Measurements from ENCODE around the gene KCNMA1. TPM values are rescaled to one million over a fixed set of nuclear protein-coding genes. Genes with fewer than 3 reads are reported as not detected.

The KCNMA1 gene
- total RNA-seq, 4 donors from 2014 or later, result 146 to 300 (median 265) TPM

DNA sequence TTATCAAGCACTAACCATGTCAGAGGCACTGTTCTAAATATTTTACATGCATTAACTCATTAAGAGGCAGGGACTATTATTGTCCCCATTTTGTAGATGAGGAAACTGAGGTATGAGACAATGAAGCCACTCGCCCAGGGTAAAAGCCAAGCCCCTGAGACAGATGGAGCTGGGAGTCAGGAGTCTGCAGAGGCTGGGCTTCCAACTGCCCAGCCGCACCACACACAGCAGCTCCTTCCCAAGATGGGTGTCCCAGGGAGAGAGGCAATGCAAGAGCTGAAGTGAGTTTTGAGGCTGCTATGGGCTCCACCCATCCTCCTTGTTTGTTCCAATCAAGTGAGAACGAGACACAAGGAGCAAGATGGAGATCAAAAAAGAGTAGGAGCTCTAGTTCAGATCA is 244.2 kb downstream of the KCNMA1 start:
- H3K27ac ChIP-seq (replicated peaks in 1 of 4), result peak overlapping the region; percentile 73 to 82 (median 79)
- intact Hi-C loops (cut with DNase I), result loop anchor here (2.0 to 5.0 kb wide), 2 partner anchors 221 to 245 kb away; no protein-coding TSS in a partner anchor
- DNase-seq (ENCODE audit: extremely low spot score), result no peak
- 88% methylated on average over 3 of the region's 3 CpGs for WGBS
- peaks cover 13 to 68% (median 61%) of the 10 kb centered on the region in 4 donors for H3K4me1 ChIP-seq
- no peaks in the 10 kb centered on the region for H3K9me3 ChIP-seq
- H3K27me3 ChIP-seq, result no peaks in the 10 kb centered on the region
- H3K4me3 ChIP-seq, result no peak overlapping the region
- H3K36me3 ChIP-seq, result no peaks in the 10 kb centered on the region
- TF ChIP-seq POLR2A (IDR thresholded peaks at IDR 0.05; ENCODE audit: low read depth), result no peak
- TF ChIP-seq, protein P1, sequence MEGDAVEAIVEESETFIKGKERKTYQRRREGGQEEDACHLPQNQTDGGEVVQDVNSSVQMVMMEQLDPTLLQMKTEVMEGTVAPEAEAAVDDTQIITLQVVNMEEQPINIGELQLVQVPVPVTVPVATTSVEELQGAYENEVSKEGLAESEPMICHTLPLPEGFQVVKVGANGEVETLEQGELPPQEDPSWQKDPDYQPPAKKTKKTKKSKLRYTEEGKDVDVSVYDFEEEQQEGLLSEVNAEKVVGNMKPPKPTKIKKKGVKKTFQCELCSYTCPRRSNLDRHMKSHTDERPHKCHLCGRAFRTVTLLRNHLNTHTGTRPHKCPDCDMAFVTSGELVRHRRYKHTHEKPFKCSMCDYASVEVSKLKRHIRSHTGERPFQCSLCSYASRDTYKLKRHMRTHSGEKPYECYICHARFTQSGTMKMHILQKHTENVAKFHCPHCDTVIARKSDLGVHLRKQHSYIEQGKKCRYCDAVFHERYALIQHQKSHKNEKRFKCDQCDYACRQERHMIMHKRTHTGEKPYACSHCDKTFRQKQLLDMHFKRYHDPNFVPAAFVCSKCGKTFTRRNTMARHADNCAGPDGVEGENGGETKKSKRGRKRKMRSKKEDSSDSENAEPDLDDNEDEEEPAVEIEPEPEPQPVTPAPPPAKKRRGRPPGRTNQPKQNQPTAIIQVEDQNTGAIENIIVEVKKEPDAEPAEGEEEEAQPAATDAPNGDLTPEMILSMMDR (IDR thresholded peaks at IDR 0.05), result no peak
- TF ChIP-seq POLR2AphosphoS5 (IDR thresholded peaks at IDR 0.05), result no peak
- TF ChIP-seq EP300 (IDR thresholded peaks at IDR 0.05), result no peak

DNA sequence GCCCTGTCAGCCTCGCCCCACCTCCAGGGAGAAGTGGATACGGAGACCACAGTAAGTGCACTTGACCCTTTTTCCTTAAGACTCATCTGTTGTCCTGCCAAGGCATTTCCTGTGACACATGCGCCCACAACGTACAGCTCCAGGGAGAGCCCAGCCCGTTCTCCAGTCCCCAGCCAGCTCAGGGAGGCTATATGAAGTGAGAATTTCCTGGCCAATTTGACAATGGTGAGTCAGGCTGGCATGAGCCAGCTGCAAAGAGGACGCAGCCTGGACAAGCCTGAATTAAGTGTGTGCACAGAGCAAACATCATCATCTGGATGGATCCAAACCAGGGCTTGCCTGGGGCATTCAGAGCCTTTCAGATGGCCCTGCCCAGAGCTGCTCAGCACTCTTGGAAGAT is 244.8 kb downstream of the KCNMA1 start:
- Histone ChIP-seq H3K4me3 (no peak overlapping the region), H3K27ac (replicated peaks in 1 of 4) (peak overlapping the region; percentile 73 to 82 (median 79)), H3K27me3 (no peaks in the 10 kb centered on the region), H3K4me1 (peaks cover 13 to 74% (median 65%) of the 10 kb centered on the region in 4 donors), H3K36me3 (no peaks in the 10 kb centered on the region), H3K9me3 (no peaks in the 10 kb centered on the region)
- 65% methylated on average over 3 of the region's 6 CpGs for WGBS
- intact Hi-C loops (cut with DNase I), result loop anchor here (2.0 to 5.0 kb wide), 2 partner anchors 221 to 246 kb away; no protein-coding TSS in a partner anchor
- TF ChIP-seq EP300 (IDR thresholded peaks at IDR 0.05), result no peak
- TF ChIP-seq, protein P1 (IDR thresholded peaks at IDR 0.05), result no peak
- peak in 1 of 2 donors; percentile 13 for TF ChIP-seq POLR2AphosphoS5 (IDR thresholded peaks at IDR 0.05)
- DNase-seq (ENCODE audit: extremely low spot score), result no peak

DNA sequence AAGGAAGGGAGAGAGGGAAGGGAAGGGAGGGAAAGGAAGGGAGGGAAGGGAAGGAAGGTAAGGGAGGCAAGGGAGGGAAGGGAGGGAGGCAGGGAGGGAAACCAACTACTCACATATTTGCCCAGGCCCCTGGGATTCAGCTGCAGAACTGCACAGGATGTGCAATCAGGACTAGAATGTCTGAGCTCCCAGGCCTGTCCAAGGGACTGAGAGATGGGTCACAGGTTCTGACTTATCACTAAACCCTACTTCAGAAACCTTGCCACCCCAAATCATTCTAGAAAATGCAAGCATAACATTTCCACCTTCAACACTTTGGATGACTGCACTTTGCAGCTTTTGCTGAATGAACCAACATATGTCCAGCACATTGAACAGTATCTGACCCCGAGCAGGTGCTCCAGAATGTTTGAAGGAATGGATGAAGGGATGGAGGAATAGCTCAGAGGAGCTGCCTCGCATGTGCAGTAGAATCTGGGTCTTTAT is 245.3 kb downstream of the KCNMA1 start:
- TF ChIP-seq, protein P1 (IDR thresholded peaks at IDR 0.05), result no peak
- TF ChIP-seq POLR2AphosphoS5 (IDR thresholded peaks at IDR 0.05), result no peak
- no peak for TF ChIP-seq EP300 (IDR thresholded peaks at IDR 0.05)
- no peak for TF ChIP-seq POLR2A (IDR thresholded peaks at IDR 0.05; ENCODE audit: low read depth)
- peak overlapping the region; percentile 73 to 82 (median 79) for H3K27ac ChIP-seq (replicated peaks in 1 of 4)
- H3K4me3 ChIP-seq, result no peak overlapping the region
- H3K4me1 ChIP-seq, result peaks cover 13 to 79% (median 71%) of the 10 kb centered on the region in 4 donors
- WGBS, result 76% methylated on average over 2 of the region's 2 CpGs
- H3K27me3 ChIP-seq, result no peaks in the 10 kb centered on the region
- no peaks in the 10 kb centered on the region for H3K9me3 ChIP-seq
- H3K36me3 ChIP-seq, result no peaks in the 10 kb centered on the region
- intact Hi-C loops (cut with DNase I), result loop anchor here (2.0 to 5.0 kb wide), 2 partner anchors 220 to 247 kb away; no protein-coding TSS in a partner anchor
- DNase-seq (ENCODE audit: extremely low spot score), result no peak

DNA sequence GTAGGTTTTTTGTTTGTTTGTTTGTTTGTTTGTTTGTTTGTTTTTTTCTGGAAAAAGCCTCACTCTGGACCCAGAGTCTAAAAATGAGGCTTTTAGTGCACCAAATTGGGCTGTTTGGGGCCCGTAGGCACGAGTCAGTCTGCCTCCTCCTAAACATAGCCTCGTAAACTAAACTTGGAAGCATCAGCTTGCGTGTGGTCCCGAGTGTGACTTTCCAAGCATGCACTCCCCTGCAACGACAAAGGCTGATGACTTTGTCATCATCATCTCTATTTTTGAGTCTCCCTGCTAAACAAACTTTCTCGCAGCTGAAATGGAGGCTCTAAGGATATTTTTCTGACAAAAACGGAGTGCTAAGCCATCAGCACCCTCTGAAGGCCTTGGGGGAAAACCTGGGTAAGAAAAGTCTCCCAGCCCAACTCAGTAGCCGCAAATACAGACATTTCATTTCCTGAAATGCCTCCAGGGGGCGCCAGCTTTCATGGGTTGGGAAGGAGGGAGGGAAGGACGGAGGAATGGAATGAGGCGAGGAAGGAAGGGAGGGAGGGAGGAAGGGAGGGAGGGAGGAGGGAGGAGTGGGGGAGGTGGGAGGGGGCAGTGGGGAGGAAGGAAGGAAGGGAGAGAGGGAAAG is 245.9 kb downstream of the KCNMA1 start:
- Histone ChIP-seq H3K4me3 (no peak overlapping the region), H3K9me3 (no peaks in the 10 kb centered on the region), H3K27me3 (no peaks in the 10 kb centered on the region), H3K4me1 (peaks cover 13 to 85% (median 77%) of the 10 kb centered on the region in 4 donors), H3K27ac (replicated peaks in 1 of 4) (peak overlapping the region; percentile 73 to 82 (median 79)), H3K36me3 (no peaks in the 10 kb centered on the region)
- intact Hi-C loops (cut with DNase I), result loop anchor here (2.0 to 5.0 kb wide), 2 partner anchors 219 to 247 kb away; no protein-coding TSS in a partner anchor
- no peak for TF ChIP-seq POLR2A (IDR thresholded peaks at IDR 0.05; ENCODE audit: low read depth)
- TF ChIP-seq, protein P1 (IDR thresholded peaks at IDR 0.05), result peak; percentile 61 to 73 (median 64)
- DNase-seq (ENCODE audit: extremely low spot score), result no peak
- 13% methylated on average over 12 of the region's 12 CpGs for WGBS
